Neural crest cell (in vitro differentiated cells): Measurements from ENCODE around the gene TRPM3. TPM values are rescaled to one million over a fixed set of nuclear protein-coding genes. Genes with fewer than 3 reads are reported as not detected.

ENCODE experiments used
- DNase-seq: peaks from one replicate; pipeline ENCODE4 v3.0.0; 2021; ENCODE audit warnings: low read depth, mixed read lengths, low spot score
- H3K27ac Mint-ChIP-seq: one replicate; pipeline ENCODE4 v1.8.0; 2021; ENCODE audit warnings: mild to moderate bottlenecking, mixed read lengths; ENCODE audit not compliant: unreplicated experiment
- H3K27me3 Mint-ChIP-seq: 2 replicates; pipeline ENCODE4 v1.8.0; 2021; ENCODE audit warnings: low read depth, mild to moderate bottlenecking, mixed read lengths
- H3K36me3 Mint-ChIP-seq: 2 replicates; pipeline ENCODE4 v1.8.0; 2021; ENCODE audit warnings: low read depth, mild to moderate bottlenecking, mixed read lengths
- H3K4me1 Mint-ChIP-seq: 2 replicates; pipeline ENCODE4 v1.8.0; 2021; ENCODE audit warnings: mixed read lengths
- H3K4me3 Mint-ChIP-seq: one replicate; pipeline ENCODE4 v1.8.0; 2021; ENCODE audit warnings: mild to moderate bottlenecking, mixed read lengths
- H3K9me3 Mint-ChIP-seq: 2 replicates; pipeline ENCODE4 v1.8.0; 2021; ENCODE audit warnings: mixed read lengths
- CTCF ChIP-seq: fragments of 200-600 bp; sonication (generic); conservative IDR thresholded peaks from 2 replicates; pipeline ENCODE4 v1.5.0; 2021; ENCODE audit warnings: antibody characterized with exemption, mild to moderate bottlenecking
- total RNA-seq: library from RNA; stranded (reverse); gene quantifications from 2 replicates; pipeline ENCODE4 v1.2.1, GENCODE V29; 2021

The TRPM3 gene
- total RNA-seq, 1 donor from 2014 or later = 1.4 TPM

- H3K27me3 Mint-ChIP-seq = no peaks in the 10 kb centered on the region
- H3K4me3 Mint-ChIP-seq = no peak overlapping the region
- no peaks in the 10 kb centered on the region for H3K36me3 Mint-ChIP-seq
- no peaks in the 10 kb centered on the region for H3K9me3 Mint-ChIP-seq
- no peak for DNase-seq
- H3K4me1 Mint-ChIP-seq = peaks cover 3% of the 10 kb centered on the region
- TF ChIP-seq CTCF = no peak
- no peak overlapping the region for H3K27ac Mint-ChIP-seq
Measured at GRCh38 chr9:70564468-70565335, 556.7 kb downstream of the TRPM3 start.

GRCh38 chr9:70563431-70564204, 557.8 kb downstream of the TRPM3 start:
- H3K36me3 Mint-ChIP-seq = no peaks in the 10 kb centered on the region
- no peak for DNase-seq
- no peak overlapping the region for H3K27ac Mint-ChIP-seq
- TF ChIP-seq CTCF = no peak
- peaks cover 3% of the 10 kb centered on the region for H3K4me1 Mint-ChIP-seq
- H3K27me3 Mint-ChIP-seq = no peaks in the 10 kb centered on the region
- H3K4me3 Mint-ChIP-seq = no peak overlapping the region
- H3K9me3 Mint-ChIP-seq = no peaks in the 10 kb centered on the region

- Mint-ChIP-seq H3K27ac (no peak overlapping the region), H3K27me3 (no peaks in the 10 kb centered on the region), H3K4me3 (no peak overlapping the region), H3K9me3 (no peaks in the 10 kb centered on the region), H3K36me3 (no peaks in the 10 kb centered on the region), H3K4me1 (peaks cover 3% of the 10 kb centered on the region)
- TF ChIP-seq CTCF = no peak
- no peak for DNase-seq
Measured at GRCh38 chr9:70563010-70563409, 558.4 kb downstream of the TRPM3 start.

- TF ChIP-seq CTCF = no peak
- no peak for DNase-seq
- H3K27me3 Mint-ChIP-seq = no peaks in the 10 kb centered on the region
- no peaks in the 10 kb centered on the region for H3K9me3 Mint-ChIP-seq
- H3K36me3 Mint-ChIP-seq = no peaks in the 10 kb centered on the region
- no peak overlapping the region for H3K4me3 Mint-ChIP-seq
- no peak overlapping the region for H3K27ac Mint-ChIP-seq
- peaks cover 3% of the 10 kb centered on the region for H3K4me1 Mint-ChIP-seq
Measured at GRCh38 chr9:70561786-70562395, 559.5 kb downstream of the TRPM3 start.

GRCh38 chr9:70561111-70561510, 560.3 kb downstream of the TRPM3 start:
- Mint-ChIP-seq H3K36me3 (no peaks in the 10 kb centered on the region), H3K9me3 (no peaks in the 10 kb centered on the region), H3K4me1 (peaks cover 3% of the 10 kb centered on the region), H3K4me3 (no peak overlapping the region), H3K27me3 (no peaks in the 10 kb centered on the region), H3K27ac (no peak overlapping the region)
- TF ChIP-seq CTCF = no peak
- DNase-seq = no peak
